GM12801 (cell line): Measurements from ENCODE around the gene LMNB1.

Experiments used
- CTCF ChIP-seq: IDR thresholded peaks from one replicate; pipeline ENCODE4 v1.5.1; 2011; ENCODE audit warnings: control low read depth; ENCODE audit not compliant: insufficient read length; ENCODE audit errors: extremely low read depth

LMNB1 gene

GRCh38 chr5:126877602-126878001 lies 100.7 kb downstream of the LMNB1 start:
- no peak for TF ChIP-seq CTCF

GRCh38 chr5:126878085-126878484 lies 101.1 kb downstream of the LMNB1 start:
- no peak for TF ChIP-seq CTCF

GRCh38 chr5:126878634-126879033 lies 101.7 kb downstream of the LMNB1 start:
- TF ChIP-seq CTCF: no peak

GRCh38 chr5:126881821-126882600 lies 105.1 kb downstream of the LMNB1 start:
- TF ChIP-seq CTCF: no peak

GRCh38 chr5:126883564-126884245 lies 106.8 kb downstream of the LMNB1 start:
- no peak for TF ChIP-seq CTCF

- no peak for TF ChIP-seq CTCF
Observed at GRCh38 chr5:126884269-126884819, 107.4 kb downstream of the LMNB1 start.
